OCI-M1 (cell line): ENCODE results near the gene EBF3.

Experiments
- DNase-seq: peaks from one replicate; lab custom pipeline; 2025; lab: John Stamatoyannopoulos, UW

Gene EBF3

GRCh38 chr10:129909531-129910256 lies 54.4 kb downstream of the EBF3 start:
- DNase-seq, result no peak

DNA sequence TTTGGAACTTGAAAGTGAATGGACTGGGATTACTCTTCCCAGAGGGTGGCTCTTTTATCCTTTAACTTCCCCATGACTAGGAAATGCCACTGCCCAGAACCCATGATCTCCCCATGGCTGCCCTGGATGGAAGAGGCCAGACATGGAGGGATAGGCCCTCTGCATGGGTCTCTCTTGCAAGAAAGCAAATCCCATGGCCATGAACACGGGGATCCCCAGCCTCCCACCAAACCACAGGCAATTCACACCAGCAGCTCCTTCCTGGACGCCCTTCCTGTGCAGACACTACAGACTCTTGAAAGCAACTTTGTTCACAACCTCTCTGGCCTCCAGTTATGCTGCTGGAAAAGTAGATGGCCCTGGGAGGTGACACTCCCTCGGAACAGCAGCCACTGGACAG lies 55.0 kb downstream of the EBF3 start:
- DNase-seq, result no peak

GRCh38 chr10:129908406-129908805 lies 55.7 kb downstream of the EBF3 start:
- no peak for DNase-seq

GRCh38 chr10:129905553-129905952 lies 58.5 kb downstream of the EBF3 start:
- no peak for DNase-seq

DNA sequence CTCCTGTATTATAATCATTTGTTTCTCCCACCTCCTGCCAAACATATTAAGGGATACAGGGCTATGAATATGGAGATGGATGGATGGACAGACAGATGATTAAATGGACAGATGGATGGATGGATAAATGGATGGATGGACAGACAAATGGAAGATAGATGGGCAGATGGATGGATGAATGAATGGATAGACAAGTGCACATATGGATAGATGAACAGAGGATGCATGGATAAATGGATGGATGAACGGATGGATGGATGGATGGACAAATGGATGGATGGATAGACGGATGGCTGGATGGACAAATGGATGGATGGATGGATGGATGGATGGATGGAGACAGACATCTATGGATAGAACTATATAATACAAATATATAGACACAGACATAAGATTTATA lies 59.8 kb downstream of the EBF3 start:
- no peak for DNase-seq

- no peak for DNase-seq
Observed at GRCh38 chr10:129901389-129902006, 62.6 kb downstream of the EBF3 start.

GRCh38 chr10:129900825-129901224 lies 63.2 kb downstream of the EBF3 start:
- no peak for DNase-seq

DNA sequence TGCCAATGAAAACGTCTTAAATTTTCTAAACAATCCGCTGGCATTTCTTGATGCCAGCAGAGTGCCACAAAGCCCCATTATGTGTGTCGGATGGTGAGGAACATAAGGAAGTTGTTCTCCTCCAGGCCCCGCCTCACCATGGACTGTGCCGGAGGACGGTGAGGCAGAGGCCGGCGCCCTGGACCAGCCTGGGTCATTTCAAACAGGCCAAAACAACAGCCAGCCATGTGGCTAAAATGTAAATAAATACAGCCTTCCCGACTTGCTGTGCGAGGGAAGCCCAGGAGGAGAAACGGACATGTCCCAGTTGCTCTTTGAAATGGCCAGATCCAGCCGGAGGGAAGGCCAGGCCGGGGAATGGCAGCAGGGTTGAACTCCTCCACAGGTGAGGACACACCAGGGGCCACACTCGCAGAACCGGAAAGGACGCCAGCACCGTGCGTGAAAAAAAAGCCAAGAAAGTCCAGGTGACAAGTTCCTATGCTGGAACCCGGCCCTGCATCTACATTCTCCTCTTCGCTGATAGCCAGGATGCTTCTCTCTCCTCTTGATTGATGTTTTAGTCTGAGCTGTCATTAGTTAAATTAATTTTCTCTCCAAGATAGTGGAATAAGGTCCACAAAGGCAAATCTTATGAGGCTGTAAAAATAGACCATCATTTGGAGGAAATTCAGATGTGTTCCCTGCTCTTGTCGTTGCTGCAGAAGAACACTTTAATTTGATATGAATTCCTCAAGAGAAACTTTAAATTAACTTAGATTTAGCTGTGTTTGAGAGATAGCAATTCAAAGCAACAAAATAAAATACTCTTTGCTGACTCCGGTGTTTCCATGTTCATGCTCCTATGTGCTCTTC lies 64.6 kb downstream of the EBF3 start:
- DNase-seq, result no peak

DNA sequence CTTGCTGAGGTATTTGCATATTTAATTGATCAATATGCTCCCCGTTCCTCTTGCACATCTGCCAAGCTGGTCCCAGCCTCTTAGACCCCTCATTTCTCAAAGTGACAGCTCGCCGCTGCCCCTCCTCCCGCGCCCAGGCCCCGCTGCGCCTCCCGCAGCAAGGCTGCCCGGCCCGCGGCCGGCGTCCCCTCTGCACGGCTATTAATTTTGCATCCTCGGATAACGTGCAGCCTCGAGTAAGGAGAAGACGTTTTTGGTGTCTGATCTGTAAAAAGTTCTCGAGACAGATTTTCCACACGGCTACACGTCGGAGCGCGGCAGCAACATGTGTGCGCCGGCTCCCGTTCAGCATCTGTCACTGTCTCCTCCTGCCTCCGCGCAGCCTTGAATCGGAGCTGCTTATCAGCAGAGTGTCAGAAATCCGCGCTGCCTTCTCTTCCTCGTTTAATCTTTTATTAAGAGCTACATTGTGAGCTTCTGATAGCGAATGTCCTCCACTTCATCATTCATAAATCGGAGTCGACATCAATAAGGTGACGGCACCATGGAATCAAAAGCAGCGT lies 65.3 kb downstream of the EBF3 start:
- no peak for DNase-seq

GRCh38 chr10:129897871-129898626 lies 66.0 kb downstream of the EBF3 start:
- DNase-seq, result no peak

GRCh38 chr10:129896860-129897200 lies 67.2 kb downstream of the EBF3 start:
- DNase-seq, result no peak

DNA sequence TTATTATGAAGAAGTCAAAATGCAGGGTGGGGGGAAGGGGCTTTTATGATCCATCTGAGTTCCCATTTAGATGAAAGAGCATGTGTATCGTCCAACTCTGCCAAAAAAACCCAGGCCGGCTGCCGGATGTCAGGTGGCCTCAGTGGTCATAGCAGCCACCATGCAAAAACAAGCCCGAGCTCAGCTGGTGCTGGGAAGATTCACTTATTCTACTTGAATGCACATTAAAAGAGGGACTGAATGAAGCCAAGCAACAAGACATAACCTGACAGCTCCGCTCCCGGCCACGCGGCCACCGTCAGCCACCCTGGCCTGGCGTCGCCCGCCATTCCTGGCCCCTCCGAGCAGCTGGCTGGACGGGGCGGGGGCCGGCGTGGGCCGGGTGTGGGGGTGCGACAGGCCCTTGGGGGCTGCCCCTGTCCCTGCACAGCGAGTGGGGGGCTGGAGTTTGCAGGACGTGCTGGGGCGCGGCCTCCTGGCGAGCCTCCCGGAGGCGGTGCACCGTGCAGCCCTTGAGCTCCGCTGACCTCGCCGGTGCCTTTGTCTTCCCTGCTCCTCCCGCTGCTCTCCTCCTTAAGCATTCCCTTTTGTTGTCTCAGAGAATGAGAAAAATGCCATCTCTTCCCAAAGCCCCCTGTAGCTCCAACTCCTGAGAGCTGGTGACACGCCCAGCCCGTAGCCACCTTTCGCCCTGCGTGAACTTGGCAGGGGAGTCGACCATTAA lies 67.8 kb downstream of the EBF3 start:
- no peak for DNase-seq

DNA sequence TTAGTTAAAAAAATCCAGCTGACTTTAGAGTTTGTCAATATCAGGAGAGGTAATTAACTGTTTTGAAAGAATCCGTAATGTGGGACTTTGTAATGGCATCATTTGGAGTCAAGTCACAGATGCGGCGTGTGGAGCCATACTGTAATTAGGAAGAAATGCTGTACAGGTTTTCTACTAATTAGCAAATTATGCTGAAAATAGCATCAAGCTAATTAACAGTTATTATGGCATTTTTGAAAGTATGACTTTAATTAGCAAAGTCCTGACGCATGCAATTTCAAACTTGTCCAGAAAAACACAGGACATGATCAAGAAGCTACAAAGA lies 68.3 kb downstream of the EBF3 start:
- DNase-seq, result no peak

DNA sequence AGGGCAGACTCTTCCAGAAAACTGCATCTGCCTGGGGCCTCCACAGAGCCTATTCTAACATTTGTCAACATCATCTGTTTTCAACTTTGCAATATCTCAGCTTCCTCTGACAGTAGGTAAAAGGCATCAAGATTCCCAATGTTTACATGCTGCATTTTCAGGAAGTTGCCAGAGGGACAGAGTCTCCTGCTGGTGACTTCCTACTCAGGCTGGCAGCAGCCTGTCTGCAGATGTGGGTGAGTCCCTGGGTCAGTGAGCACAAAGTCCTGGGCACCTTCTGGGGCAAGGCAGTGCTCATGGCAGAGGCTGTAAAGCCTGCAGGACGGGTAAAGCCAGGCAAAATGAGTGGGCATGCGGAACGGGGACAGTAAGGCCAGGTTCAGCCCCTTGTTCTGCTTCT lies 69.4 kb downstream of the EBF3 start:
- no peak for DNase-seq

DNA sequence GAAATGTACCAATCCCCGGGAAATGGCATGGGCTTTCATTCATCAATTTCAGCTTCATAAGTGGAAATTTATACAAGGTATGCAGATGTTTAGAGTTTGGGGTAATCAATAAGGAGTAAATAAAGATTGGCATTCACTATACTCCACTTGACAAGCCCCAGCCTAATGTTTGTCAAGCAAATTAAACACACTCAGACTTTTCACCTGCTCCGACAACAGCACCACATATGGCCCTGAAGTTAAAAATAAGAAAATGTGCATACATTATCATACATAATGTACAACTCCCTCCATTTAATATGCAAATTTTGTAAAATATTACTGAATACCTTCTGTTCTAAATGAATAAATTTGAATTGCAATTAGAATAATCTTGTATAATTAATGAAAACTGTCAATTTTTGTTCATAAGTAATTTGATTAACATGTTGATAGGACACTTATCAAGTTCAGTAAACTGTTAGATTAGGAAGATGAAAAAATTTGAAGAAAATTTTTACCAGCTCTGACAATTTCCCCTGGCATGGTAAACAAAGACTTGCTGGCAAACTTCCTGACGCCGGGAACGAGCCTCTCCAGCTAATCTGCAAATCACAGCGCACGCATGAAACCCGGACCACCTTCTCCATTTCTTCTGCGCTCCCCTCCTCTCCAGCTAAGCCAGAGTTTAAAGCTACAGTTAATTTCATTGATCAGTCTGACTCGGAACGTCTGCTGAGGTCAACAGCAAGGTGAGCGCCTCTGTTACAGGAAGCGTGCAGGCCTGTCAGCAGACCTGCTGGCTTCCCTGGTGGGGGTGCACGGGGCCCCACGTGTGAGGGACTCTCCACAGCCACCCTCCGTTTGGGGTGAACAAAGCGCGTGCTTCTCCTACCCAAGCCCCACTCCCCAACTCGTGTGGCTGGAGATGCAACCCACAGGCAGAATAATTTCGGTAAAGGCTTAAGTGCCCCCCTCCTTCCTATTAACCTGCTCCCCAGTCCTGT lies 70.7 kb downstream of the EBF3 start:
- no peak for DNase-seq

GRCh38 chr10:129892548-129893052 lies 71.5 kb downstream of the EBF3 start:
- DNase-seq, result no peak

- no peak for DNase-seq
Observed at GRCh38 chr10:129891806-129892205, 72.3 kb downstream of the EBF3 start.

GRCh38 chr10:129890170-129890569 lies 73.9 kb downstream of the EBF3 start:
- DNase-seq, result no peak

GRCh38 chr10:129888784-129889616 lies 75.1 kb downstream of the EBF3 start:
- peak; percentile 4 for DNase-seq
